Epithelial cell of esophagus (primary cell): Measurements from ENCODE around the gene EPHB1.

Experiments
- DNase-seq: peaks from one replicate; pipeline ENCODE4 v3.0.0; 2010; ENCODE audit warnings: low read depth
- H3K4me3 ChIP-seq: 2 replicates; pipeline ENCODE4 v1.5.1; 2011; ENCODE audit warnings: mild to moderate bottlenecking, low read length, control low read depth
- CTCF ChIP-seq: IDR thresholded peaks from 2 replicates; pipeline ENCODE4 v1.5.1; 2011; ENCODE audit warnings: low read depth, mild to moderate bottlenecking, low read length, control low read depth, inconsistent platforms; ENCODE audit not compliant: insufficient read depth; ENCODE audit errors: missing control alignments

EPHB1 gene

DNA sequence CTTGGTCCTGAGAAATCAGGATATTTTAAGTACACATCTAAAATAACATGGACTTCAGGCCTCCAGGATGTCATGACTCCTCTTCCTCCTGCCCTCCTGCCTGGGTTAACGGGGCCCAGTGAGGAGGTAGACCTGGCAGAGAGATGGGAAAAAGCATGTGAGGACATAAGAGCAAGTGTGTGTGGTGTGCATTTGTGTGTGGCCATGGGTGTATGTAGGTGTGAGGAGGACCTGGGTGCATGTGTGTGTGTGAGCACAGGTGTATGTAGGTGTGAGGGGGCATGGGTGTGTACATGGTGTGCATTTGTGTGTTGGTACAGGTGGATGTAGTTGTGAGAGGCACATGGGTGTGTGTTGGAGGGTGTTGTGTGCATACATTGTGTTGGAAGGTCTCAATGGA lies 105.4 kb downstream of the EPHB1 start:
- no peak overlapping the region for H3K4me3 ChIP-seq
- no peak for DNase-seq
- no peak for TF ChIP-seq CTCF

GRCh38 chr3:134901461-134901860 lies 106.4 kb downstream of the EPHB1 start:
- H3K4me3 ChIP-seq: no peak overlapping the region
- DNase-seq: no peak

DNA sequence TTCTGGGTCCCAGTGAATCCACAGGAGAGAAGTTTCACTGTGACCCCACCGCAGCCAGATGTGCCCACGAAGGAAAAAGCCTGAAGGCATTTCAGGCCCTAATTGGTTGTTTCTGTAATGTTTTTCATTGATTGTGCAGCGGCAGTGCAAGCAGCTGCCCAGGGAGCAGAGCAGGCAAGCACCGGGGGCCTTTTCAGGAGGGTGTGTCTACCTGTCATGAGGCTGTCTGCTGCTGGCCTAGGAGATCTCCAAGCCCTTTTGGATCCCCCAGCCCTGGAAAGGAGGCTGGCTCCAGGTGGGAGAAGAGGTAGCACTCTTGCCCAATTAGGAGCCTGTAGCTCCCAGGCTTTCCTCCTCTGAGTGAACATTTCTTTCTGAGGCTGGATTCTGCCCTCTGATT lies 108.8 kb downstream of the EPHB1 start:
- DNase-seq: no peak
- no peak for TF ChIP-seq CTCF
- no peak overlapping the region for H3K4me3 ChIP-seq

More at GRCh38 chr3:134901461-134901860, 106.4 kb downstream of the EPHB1 start:
- TF ChIP-seq CTCF: no peak

GRCh38 chr3:134904241-134904771 lies 109.2 kb downstream of the EPHB1 start:
- TF ChIP-seq CTCF: no peak
- no peak for DNase-seq
- H3K4me3 ChIP-seq: no peak overlapping the region

DNA sequence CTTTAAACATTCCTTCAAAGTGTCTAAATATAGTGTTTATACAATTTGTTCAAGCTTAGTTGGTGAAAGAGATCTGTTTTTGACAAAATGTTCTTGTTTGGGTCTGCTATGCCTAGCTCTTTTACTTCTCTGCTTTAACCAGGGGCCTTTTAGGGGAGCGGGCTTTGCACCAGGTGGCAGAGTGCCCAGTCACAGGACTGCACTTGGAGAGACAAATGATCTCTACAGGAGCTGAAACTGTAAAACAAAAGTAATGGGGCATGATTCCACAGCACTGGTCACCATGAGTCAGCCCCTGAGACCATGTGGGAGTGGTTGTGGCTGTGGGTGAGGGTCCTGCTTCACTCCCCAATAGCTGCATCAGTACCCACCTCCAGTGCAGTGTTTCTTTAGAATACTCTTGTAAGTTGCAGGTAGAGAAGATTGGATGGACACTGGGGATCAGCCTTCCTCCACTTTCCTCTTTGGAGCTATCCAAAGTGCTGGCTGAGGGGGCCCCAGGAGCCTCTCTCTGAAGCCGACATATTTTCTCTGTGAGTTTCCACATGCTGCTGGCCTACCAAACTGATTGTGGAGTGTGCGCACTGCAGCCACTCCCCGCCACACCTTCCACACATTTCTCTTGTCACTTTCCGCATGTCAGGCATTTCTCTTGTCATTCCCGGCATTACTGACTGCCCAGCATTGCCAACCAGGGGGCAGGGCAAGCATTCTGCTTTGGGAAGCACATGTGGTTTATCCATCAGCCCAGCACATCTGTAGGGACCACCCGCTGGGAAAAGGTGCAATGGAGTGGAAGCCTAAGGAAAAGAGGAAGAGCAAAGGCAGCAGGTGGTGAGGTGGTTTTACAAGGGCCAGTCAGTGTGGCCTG lies 110.0 kb downstream of the EPHB1 start:
- no peak overlapping the region for H3K4me3 ChIP-seq
- no peak for DNase-seq
- no peak for TF ChIP-seq CTCF

- TF ChIP-seq CTCF: no peak
- no peak overlapping the region for H3K4me3 ChIP-seq
- DNase-seq: no peak
Measured at GRCh38 chr3:134905647-134905935, 110.5 kb downstream of the EPHB1 start.

DNA sequence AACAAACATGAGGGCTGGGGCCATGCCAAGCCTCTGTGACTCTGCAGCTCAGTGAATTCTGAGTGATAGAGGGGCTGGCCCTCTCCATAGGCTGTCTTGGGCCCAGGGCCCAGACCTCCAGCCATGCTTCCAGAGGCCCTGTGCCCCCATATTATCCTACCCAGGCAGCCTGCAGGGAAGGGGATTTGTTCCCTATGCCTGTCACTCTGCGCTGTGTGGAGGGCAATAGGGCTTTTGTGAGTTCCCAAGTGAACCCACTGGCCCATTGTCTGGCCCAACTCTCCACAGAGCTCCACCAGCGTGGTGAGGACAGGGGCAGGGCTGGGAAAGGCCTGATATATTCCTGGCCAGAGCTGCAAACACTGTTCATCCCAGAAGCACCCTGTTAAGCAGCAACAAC lies 113.2 kb downstream of the EPHB1 start:
- no peak for DNase-seq
- no peak overlapping the region for H3K4me3 ChIP-seq
- no peak for TF ChIP-seq CTCF
